Measurements from ENCODE around the gene CTIF.

The CTIF gene

GRCh38 chr18:48676346-48676745, 137.5 kb downstream of the CTIF start:
- Histone ChIP-seq H3K4me1 (ENCODE audit: insufficient read depth, low read length) (no peaks in the 10 kb centered on the region), H3K9me3 (ENCODE audit: insufficient read depth, low read depth, low read length) (peaks cover 3% of the 10 kb centered on the region; the same call in 1 of the 2 replicates), H3K9ac (ENCODE audit: low read depth, low read length) (no peak overlapping the region), H3K4me3 (ENCODE audit: low read length) (no peak overlapping the region), H3K27ac (ENCODE audit: low read length) (no peak overlapping the region), H3K27me3 (ENCODE audit: insufficient read depth, low read length) (no peaks in the 10 kb centered on the region), H3K36me3 (ENCODE audit: insufficient read depth, low read depth, low read length) (peaks cover 6% of the 10 kb centered on the region; the same call in 1 of the 2 replicates)

- Histone ChIP-seq H3K27me3 (ENCODE audit: insufficient read depth, low read length) (no peaks in the 10 kb centered on the region), H3K4me1 (ENCODE audit: insufficient read depth, low read length) (no peaks in the 10 kb centered on the region), H3K9me3 (ENCODE audit: insufficient read depth, low read depth, low read length) (no peaks in the 10 kb centered on the region), H3K36me3 (ENCODE audit: insufficient read depth, low read depth, low read length) (peaks cover 1% of the 10 kb centered on the region; the same call in 1 of the 2 replicates), H3K27ac (ENCODE audit: low read length) (no peak overlapping the region), H3K9ac (ENCODE audit: low read depth, low read length) (no peak overlapping the region), H3K4me3 (ENCODE audit: low read length) (no peak overlapping the region)
Measured at GRCh38 chr18:48676756-48677368, 138.0 kb downstream of the CTIF start.

- Histone ChIP-seq H3K9ac (ENCODE audit: low read depth, low read length) (no peak overlapping the region), H3K9me3 (ENCODE audit: insufficient read depth, low read depth, low read length) (no peaks in the 10 kb centered on the region), H3K4me3 (ENCODE audit: low read length) (no peak overlapping the region), H3K36me3 (ENCODE audit: insufficient read depth, low read depth, low read length) (no peaks in the 10 kb centered on the region), H3K27me3 (ENCODE audit: insufficient read depth, low read length) (no peaks in the 10 kb centered on the region), H3K4me1 (ENCODE audit: insufficient read depth, low read length) (no peaks in the 10 kb centered on the region), H3K27ac (ENCODE audit: low read length) (no peak overlapping the region)
Measured at GRCh38 chr18:48678237-48679115, 139.6 kb downstream of the CTIF start.

GRCh38 chr18:48679236-48679635, 140.4 kb downstream of the CTIF start:
- Histone ChIP-seq H3K9ac (ENCODE audit: low read depth, low read length) (no peak overlapping the region), H3K4me1 (ENCODE audit: insufficient read depth, low read length) (no peaks in the 10 kb centered on the region), H3K9me3 (ENCODE audit: insufficient read depth, low read depth, low read length) (no peaks in the 10 kb centered on the region), H3K27ac (ENCODE audit: low read length) (no peak overlapping the region), H3K36me3 (ENCODE audit: insufficient read depth, low read depth, low read length) (no peaks in the 10 kb centered on the region), H3K27me3 (ENCODE audit: insufficient read depth, low read length) (no peaks in the 10 kb centered on the region), H3K4me3 (ENCODE audit: low read length) (no peak overlapping the region)

DNA sequence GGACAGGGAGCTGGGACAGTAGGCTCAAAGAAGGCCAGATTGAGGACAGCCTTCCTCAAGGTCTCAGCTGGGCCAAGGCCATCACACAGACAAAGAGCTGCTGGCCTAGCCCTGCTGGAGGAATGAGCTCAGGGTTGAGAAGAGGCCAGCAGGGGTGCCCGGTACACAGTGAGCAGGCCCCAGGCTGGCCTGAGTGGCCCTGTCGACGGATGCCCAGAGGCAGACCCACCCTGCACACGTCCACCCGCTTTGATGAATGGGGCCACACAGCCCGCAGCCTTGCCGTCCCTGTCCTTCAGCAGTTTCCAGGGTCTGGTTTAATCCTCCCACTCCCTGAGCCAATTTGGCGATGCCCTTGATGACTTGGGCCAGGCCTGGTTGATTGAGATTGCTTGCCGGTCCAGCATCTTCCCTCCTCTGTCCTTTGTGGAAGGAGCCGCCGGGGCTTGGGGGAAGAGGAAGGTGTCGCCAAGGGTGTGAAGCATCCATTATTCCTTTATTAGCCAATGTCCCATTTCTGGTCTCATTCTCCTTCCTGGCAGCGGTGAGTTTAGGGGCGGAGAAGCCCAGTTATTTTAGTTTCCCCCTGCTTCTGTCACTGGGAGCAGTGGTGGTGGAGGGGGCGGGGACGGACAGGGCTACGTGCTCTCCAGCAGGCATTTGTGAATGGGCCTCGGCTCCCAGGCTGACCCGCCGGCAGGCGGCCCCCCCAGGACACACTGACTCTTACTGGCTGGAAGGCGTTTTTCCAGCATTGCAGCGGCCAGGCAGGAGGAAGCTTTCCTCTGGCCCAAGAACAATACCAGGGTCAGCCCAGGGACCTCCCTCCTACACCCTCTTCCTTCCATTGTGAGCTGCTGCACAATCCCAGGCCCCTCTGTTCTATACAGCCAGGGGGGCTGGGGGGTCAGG, 141.8 kb downstream of the CTIF start:
- Histone ChIP-seq H3K27ac (ENCODE audit: low read length) (no peak overlapping the region), H3K9ac (ENCODE audit: low read depth, low read length) (no peak overlapping the region), H3K4me1 (ENCODE audit: insufficient read depth, low read length) (no peaks in the 10 kb centered on the region), H3K27me3 (ENCODE audit: insufficient read depth, low read length) (no peaks in the 10 kb centered on the region), H3K9me3 (ENCODE audit: insufficient read depth, low read depth, low read length) (no peaks in the 10 kb centered on the region), H3K36me3 (ENCODE audit: insufficient read depth, low read depth, low read length) (no peaks in the 10 kb centered on the region), H3K4me3 (ENCODE audit: low read length) (no peak overlapping the region)

DNA sequence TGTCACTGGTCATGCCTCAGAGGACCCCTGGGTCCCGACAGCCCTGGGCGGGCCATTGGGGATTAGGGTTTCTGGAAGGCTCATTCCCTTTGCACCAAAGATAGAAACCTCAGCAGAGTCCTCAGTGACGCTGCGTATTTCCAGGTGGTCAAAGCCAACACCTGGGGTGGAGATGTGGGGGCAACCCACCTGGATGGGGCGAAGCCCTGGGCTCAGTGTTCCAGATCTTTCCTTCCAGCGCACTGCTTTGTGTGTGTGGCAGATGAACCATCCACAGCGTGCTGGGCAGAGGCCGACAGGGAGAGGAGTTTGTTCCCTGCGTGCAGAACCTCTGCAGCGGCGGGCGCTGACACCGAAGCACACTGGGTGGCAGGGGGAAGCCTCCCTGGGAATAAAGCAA, 143.9 kb downstream of the CTIF start:
- Histone ChIP-seq H3K4me3 (ENCODE audit: low read length) (no peak overlapping the region), H3K27me3 (ENCODE audit: insufficient read depth, low read length) (no peaks in the 10 kb centered on the region), H3K27ac (ENCODE audit: low read length) (no peak overlapping the region), H3K36me3 (ENCODE audit: insufficient read depth, low read depth, low read length) (no peaks in the 10 kb centered on the region), H3K9ac (ENCODE audit: low read depth, low read length) (no peak overlapping the region), H3K4me1 (ENCODE audit: insufficient read depth, low read length) (no peaks in the 10 kb centered on the region), H3K9me3 (ENCODE audit: insufficient read depth, low read depth, low read length) (no peaks in the 10 kb centered on the region)

DNA sequence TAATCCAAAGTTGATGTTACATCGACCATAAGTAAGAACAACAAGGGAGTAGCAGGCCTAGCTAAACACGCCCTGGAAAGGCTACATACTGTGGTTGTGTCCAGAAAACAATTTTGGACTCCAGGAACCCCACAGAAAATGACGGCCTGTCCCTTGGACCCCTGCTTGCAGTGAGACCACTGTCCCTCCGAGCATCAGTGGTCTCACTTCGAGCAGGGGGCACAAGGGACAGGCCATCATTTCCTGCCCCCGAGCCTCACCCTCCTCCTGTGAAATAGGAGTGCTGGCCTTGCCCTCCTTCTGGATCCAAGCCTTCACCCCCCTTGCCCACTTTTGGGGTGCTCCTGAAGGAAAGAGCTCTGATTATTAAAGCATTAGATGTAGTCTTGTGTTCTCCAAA, 144.4 kb downstream of the CTIF start:
- Histone ChIP-seq H3K9ac (ENCODE audit: low read depth, low read length) (no peak overlapping the region), H3K9me3 (ENCODE audit: insufficient read depth, low read depth, low read length) (no peaks in the 10 kb centered on the region), H3K27ac (ENCODE audit: low read length) (no peak overlapping the region), H3K4me3 (ENCODE audit: low read length) (no peak overlapping the region), H3K27me3 (ENCODE audit: insufficient read depth, low read length) (no peaks in the 10 kb centered on the region), H3K36me3 (ENCODE audit: insufficient read depth, low read depth, low read length) (no peaks in the 10 kb centered on the region), H3K4me1 (ENCODE audit: insufficient read depth, low read length) (no peaks in the 10 kb centered on the region)

GRCh38 chr18:48683661-48684060, 144.8 kb downstream of the CTIF start:
- Histone ChIP-seq H3K4me1 (ENCODE audit: insufficient read depth, low read length) (no peaks in the 10 kb centered on the region), H3K9me3 (ENCODE audit: insufficient read depth, low read depth, low read length) (no peaks in the 10 kb centered on the region), H3K27me3 (ENCODE audit: insufficient read depth, low read length) (no peaks in the 10 kb centered on the region), H3K4me3 (ENCODE audit: low read length) (no peak overlapping the region), H3K9ac (ENCODE audit: low read depth, low read length) (no peak overlapping the region), H3K36me3 (ENCODE audit: insufficient read depth, low read depth, low read length) (no peaks in the 10 kb centered on the region), H3K27ac (ENCODE audit: low read length) (no peak overlapping the region)

- H3K4me3 ChIP-seq (ENCODE audit: low read length): no peak overlapping the region
- no peak overlapping the region for H3K27ac ChIP-seq (ENCODE audit: low read length)
- H3K36me3 ChIP-seq (ENCODE audit: insufficient read depth, low read depth, low read length): no peaks in the 10 kb centered on the region
- H3K9ac ChIP-seq (ENCODE audit: low read depth, low read length): no peak overlapping the region
- no peaks in the 10 kb centered on the region for H3K27me3 ChIP-seq (ENCODE audit: insufficient read depth, low read length)
- H3K4me1 ChIP-seq (ENCODE audit: insufficient read depth, low read length): no peaks in the 10 kb centered on the region
- no peaks in the 10 kb centered on the region for H3K9me3 ChIP-seq (ENCODE audit: insufficient read depth, low read depth, low read length)
Measured at GRCh38 chr18:48687346-48688042, 148.7 kb downstream of the CTIF start.

DNA sequence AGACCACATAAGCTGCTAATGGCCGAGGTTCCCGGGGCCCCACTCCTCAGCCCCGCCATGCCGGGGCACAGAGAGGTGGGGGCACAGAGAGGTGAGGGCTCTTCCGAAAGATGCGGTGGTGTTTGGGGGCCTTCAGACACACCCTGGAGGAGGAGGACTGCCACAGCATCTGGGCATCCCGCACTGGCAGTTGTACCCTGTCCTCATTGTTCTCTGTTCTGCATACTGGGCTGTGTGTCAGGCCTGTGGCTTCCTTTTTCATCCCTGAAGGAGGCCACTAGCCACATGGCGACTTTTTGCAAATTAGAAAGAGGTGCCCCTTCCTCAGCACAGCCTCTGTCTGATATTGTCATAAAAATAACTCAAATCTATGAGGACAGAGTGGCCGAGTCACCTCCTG, 150.1 kb downstream of the CTIF start:
- Histone ChIP-seq H3K27ac (ENCODE audit: low read length) (no peak overlapping the region), H3K36me3 (ENCODE audit: insufficient read depth, low read depth, low read length) (no peaks in the 10 kb centered on the region), H3K4me1 (ENCODE audit: insufficient read depth, low read length) (no peaks in the 10 kb centered on the region)

DNA sequence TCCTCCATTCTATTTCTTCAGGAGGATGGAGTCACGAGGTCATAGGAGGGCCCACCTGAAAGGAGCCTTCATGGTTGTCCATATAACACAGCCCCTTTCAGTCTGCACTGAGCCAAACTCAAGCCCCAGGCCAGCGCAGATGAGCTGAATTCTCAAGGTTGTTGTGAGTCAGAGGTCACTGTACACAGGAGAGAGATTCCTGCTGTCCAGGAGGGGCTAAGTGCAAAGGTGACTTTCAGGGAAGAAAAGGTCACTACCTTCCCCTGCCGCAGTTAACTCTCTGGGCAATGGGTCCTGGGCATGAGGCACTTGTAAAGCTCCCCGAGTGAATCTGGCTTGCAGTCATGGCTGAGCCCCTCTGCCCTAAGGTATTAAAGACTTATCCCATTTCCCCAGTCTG, 150.7 kb downstream of the CTIF start:
- Histone ChIP-seq H3K36me3 (ENCODE audit: insufficient read depth, low read depth, low read length) (no peaks in the 10 kb centered on the region), H3K27ac (ENCODE audit: low read length) (no peak overlapping the region), H3K9me3 (ENCODE audit: insufficient read depth, low read depth, low read length) (no peaks in the 10 kb centered on the region), H3K9ac (ENCODE audit: low read depth, low read length) (no peak overlapping the region), H3K27me3 (ENCODE audit: insufficient read depth, low read length) (no peaks in the 10 kb centered on the region), H3K4me1 (ENCODE audit: insufficient read depth, low read length) (no peaks in the 10 kb centered on the region), H3K4me3 (ENCODE audit: low read length) (no peak overlapping the region)

More for the DNA sequence above, 150.1 kb downstream of the CTIF start:
- Histone ChIP-seq H3K9ac (ENCODE audit: low read depth, low read length) (no peak overlapping the region), H3K27me3 (ENCODE audit: insufficient read depth, low read length) (no peaks in the 10 kb centered on the region), H3K4me3 (ENCODE audit: low read length) (no peak overlapping the region), H3K9me3 (ENCODE audit: insufficient read depth, low read depth, low read length) (no peaks in the 10 kb centered on the region)

Measured in iPS-20b (cell line).